Neural cell (in vitro differentiated cells): ENCODE results near the gene CPZ. TPM values are rescaled to one million over a fixed set of nuclear protein-coding genes. Genes with fewer than 3 reads are reported as not detected.

ENCODE experiments used
- H2AFZ ChIP-seq: fragments of 200-600, 300-800 bp; sonication (generic), shearing (Covaris generic); 2 replicates; pipeline ENCODE4 v1.6.0; 2014; ENCODE audit warnings: low read depth, mild to moderate bottlenecking, antibody characterized with exemption, low read length, moderate library complexity
- H3F3A ChIP-seq: fragments of 200-600 bp; shearing (Covaris generic); 2 replicates; pipeline ENCODE4 v1.6.1; 2016; ENCODE audit warnings: mild to moderate bottlenecking, moderate library complexity, mixed read lengths, antibody characterized with exemption, low read length; ENCODE audit not compliant: insufficient read depth, poor library complexity, severe bottlenecking
- H3K27ac ChIP-seq: fragments of 200-600, 300-800 bp; sonication (generic), shearing (Covaris generic); 2 replicates; pipeline ENCODE4 v1.5.1; 2014; ENCODE audit warnings: mild to moderate bottlenecking, low read length, moderate library complexity
- H3K27me3 ChIP-seq: fragments of 300-800, 200-600 bp; sonication (generic), shearing (Covaris generic); 2 replicates; pipeline ENCODE4 v1.6.0; 2014; ENCODE audit warnings: mild to moderate bottlenecking, low read depth, low read length, moderate library complexity; ENCODE audit not compliant: insufficient read depth
- H3K36me3 ChIP-seq: fragments of 300-800, 200-600 bp; sonication (generic), shearing (Covaris generic); 2 replicates; pipeline ENCODE4 v1.5.1; 2014; ENCODE audit warnings: mild to moderate bottlenecking, antibody characterized with exemption, low read length, moderate library complexity; ENCODE audit not compliant: insufficient read depth
- H3K4me2 ChIP-seq: fragments of 300-800, 200-600 bp; sonication (generic), shearing (Covaris generic); 2 replicates; pipeline ENCODE4 v1.6.0; 2014; ENCODE audit warnings: mild to moderate bottlenecking, low read length
- H3K4me3 ChIP-seq: fragments of 300-800, 200-600 bp; sonication (generic), shearing (Covaris generic); 2 replicates; pipeline ENCODE4 v1.5.1; 2014; ENCODE audit warnings: mild to moderate bottlenecking, low read length, moderate library complexity
- H3K79me2 ChIP-seq: fragments of 200-600 bp; shearing (Covaris generic); replicated peaks from 2 replicates; pipeline ENCODE4 v1.6.0; 2014; ENCODE audit warnings: mild to moderate bottlenecking, low read length, moderate library complexity; ENCODE audit not compliant: insufficient read depth
- H3K9ac ChIP-seq: fragments of 300-800, 200-600 bp; sonication (generic), shearing (Covaris generic); 2 replicates; pipeline ENCODE4 v1.6.1; 2016; ENCODE audit warnings: mild to moderate bottlenecking, low read length, mixed read lengths
- H3K9me2 ChIP-seq: fragments of 200-600 bp; shearing (Covaris generic); 2 replicates; pipeline ENCODE4 v1.6.1; 2016; ENCODE audit warnings: mild to moderate bottlenecking, low read length, mixed read lengths; ENCODE audit not compliant: insufficient read depth
- H3K9me3 ChIP-seq: fragments of 200-600, 300-800 bp; sonication (generic), shearing (Covaris generic); 2 replicates; pipeline ENCODE4 v1.6.1; 2016; ENCODE audit warnings: mild to moderate bottlenecking, mixed run types, low read length, moderate library complexity, mixed read lengths
- H4K20me1 ChIP-seq: fragments of 200-600 bp; shearing (Covaris generic); 2 replicates; pipeline ENCODE4 v1.6.1; 2016; ENCODE audit warnings: mild to moderate bottlenecking, mixed run types; ENCODE audit not compliant: insufficient read depth
- CTCF ChIP-seq: fragments of 450-650 bp; IDR thresholded peaks from 2 replicates; pipeline ENCODE4 v1.5.1; 2014; ENCODE audit warnings: antibody characterized with exemption, mild to moderate bottlenecking, moderate library complexity; ENCODE audit not compliant: poor library complexity, severe bottlenecking
- EP300 ChIP-seq: fragments of 450-650 bp; conservative IDR thresholded peaks from 2 replicates; pipeline ENCODE4 v1.6.1; 2014; ENCODE audit warnings: antibody characterized with exemption, mild to moderate bottlenecking, moderate library complexity; ENCODE audit not compliant: poor library complexity, severe bottlenecking
- EZH2 ChIP-seq: fragments of 200-600, 300-800 bp; shearing (Covaris generic), sonication (generic); IDR thresholded peaks from 2 replicates; pipeline ENCODE4 v1.6.1; 2014; ENCODE audit warnings: antibody characterized with exemption, low read length, borderline replicate concordance, mild to moderate bottlenecking; ENCODE audit not compliant: insufficient read depth, poor library complexity, severe bottlenecking
- MXI1 ChIP-seq: fragments of 450-650 bp; conservative IDR thresholded peaks from 2 replicates; pipeline ENCODE4 v1.6.1; 2014; ENCODE audit warnings: antibody characterized with exemption, mild to moderate bottlenecking; ENCODE audit not compliant: poor library complexity, severe bottlenecking
- POLR2AphosphoS5 ChIP-seq: IDR thresholded peaks from 2 replicates; pipeline ENCODE4 v1.6.1; 2012
- RAD21 ChIP-seq: fragments of 450-650 bp; conservative IDR thresholded peaks from 2 replicates; pipeline ENCODE4 v1.6.1; 2014; ENCODE audit warnings: antibody characterized with exemption, mild to moderate bottlenecking, moderate library complexity
- SMC3 ChIP-seq: fragments of 450-650 bp; conservative IDR thresholded peaks from 2 replicates; pipeline ENCODE4 v1.6.1; 2014; ENCODE audit warnings: antibody characterized with exemption, mild to moderate bottlenecking, moderate library complexity; ENCODE audit not compliant: poor library complexity
- TAF1 ChIP-seq: IDR thresholded peaks from 2 replicates; pipeline ENCODE4 v1.6.1; 2012; ENCODE audit warnings: low read depth
- polyA plus RNA-seq: library from polyadenylated mRNA; depleted of rRNA; stranded (reverse); fragments of >200 nt; gene quantifications from 2 replicates; pipeline ENCODE4 v1.2.3, GENCODE V29; 2014
- TF ChIP-seq, protein P1 (sequence below): IDR thresholded peaks from 2 replicates; pipeline ENCODE4 v1.6.1; 2012; ENCODE audit warnings: borderline replicate concordance

Gene CPZ
- polyA plus RNA-seq, 1 donor from 2014 or later = not detected

GRCh38 chr4:8556341-8557150, 36.0 kb upstream of the CPZ start:
- Histone ChIP-seq H3K4me3 (no peak overlapping the region), H3K9ac (no peak overlapping the region), H3K27ac (no peak overlapping the region), H3K4me2 (no peak overlapping the region), H3K27me3 (no peaks in the 10 kb centered on the region), H2AFZ (no peak overlapping the region), H4K20me1 (no peaks in the 10 kb centered on the region), H3K36me3 (no peaks in the 10 kb centered on the region), H3F3A (no peaks in the 10 kb centered on the region), H3K9me3 (no peaks in the 10 kb centered on the region), H3K79me2 (no peaks in the 10 kb centered on the region), H3K9me2 (no peaks in the 10 kb centered on the region)
- no peak for TF ChIP-seq EZH2
- TF ChIP-seq EP300 = no peak
- TF ChIP-seq SMC3 = no peak
- no peak for TF ChIP-seq RAD21
- no peak for TF ChIP-seq POLR2AphosphoS5
- TF ChIP-seq MXI1 = no peak
- TF ChIP-seq CTCF = no peak
- no peak for TF ChIP-seq TAF1
- TF ChIP-seq, protein P1, sequence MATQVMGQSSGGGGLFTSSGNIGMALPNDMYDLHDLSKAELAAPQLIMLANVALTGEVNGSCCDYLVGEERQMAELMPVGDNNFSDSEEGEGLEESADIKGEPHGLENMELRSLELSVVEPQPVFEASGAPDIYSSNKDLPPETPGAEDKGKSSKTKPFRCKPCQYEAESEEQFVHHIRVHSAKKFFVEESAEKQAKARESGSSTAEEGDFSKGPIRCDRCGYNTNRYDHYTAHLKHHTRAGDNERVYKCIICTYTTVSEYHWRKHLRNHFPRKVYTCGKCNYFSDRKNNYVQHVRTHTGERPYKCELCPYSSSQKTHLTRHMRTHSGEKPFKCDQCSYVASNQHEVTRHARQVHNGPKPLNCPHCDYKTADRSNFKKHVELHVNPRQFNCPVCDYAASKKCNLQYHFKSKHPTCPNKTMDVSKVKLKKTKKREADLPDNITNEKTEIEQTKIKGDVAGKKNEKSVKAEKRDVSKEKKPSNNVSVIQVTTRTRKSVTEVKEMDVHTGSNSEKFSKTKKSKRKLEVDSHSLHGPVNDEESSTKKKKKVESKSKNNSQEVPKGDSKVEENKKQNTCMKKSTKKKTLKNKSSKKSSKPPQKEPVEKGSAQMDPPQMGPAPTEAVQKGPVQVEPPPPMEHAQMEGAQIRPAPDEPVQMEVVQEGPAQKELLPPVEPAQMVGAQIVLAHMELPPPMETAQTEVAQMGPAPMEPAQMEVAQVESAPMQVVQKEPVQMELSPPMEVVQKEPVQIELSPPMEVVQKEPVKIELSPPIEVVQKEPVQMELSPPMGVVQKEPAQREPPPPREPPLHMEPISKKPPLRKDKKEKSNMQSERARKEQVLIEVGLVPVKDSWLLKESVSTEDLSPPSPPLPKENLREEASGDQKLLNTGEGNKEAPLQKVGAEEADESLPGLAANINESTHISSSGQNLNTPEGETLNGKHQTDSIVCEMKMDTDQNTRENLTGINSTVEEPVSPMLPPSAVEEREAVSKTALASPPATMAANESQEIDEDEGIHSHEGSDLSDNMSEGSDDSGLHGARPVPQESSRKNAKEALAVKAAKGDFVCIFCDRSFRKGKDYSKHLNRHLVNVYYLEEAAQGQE = no peak

GRCh38 chr4:8557151-8558076, 35.2 kb upstream of the CPZ start:
- Histone ChIP-seq H3K4me2 (no peak overlapping the region), H3K36me3 (no peaks in the 10 kb centered on the region), H3K9me3 (no peaks in the 10 kb centered on the region), H4K20me1 (no peaks in the 10 kb centered on the region), H3K9ac (no peak overlapping the region), H3K79me2 (no peaks in the 10 kb centered on the region), H3K9me2 (no peaks in the 10 kb centered on the region), H3K27ac (no peak overlapping the region), H2AFZ (no peak overlapping the region), H3K4me3 (no peak overlapping the region), H3K27me3 (no peaks in the 10 kb centered on the region), H3F3A (no peaks in the 10 kb centered on the region)
- TF ChIP-seq SMC3 (no peak), RAD21 (no peak)
- TF ChIP-seq, protein P1 = no peak
